Activated CD4-positive, alpha-beta T cell treated with anti-CD3 and anti-CD28 coated beads for 4 hours (primary cell): Measurements from ENCODE around the gene ATOX1.

Experiments
- DNase-seq, 2 donors: peaks; one replicate each; pipeline ENCODE4 v3.0.0-alpha.2; 2020

ATOX1 gene

DNA sequence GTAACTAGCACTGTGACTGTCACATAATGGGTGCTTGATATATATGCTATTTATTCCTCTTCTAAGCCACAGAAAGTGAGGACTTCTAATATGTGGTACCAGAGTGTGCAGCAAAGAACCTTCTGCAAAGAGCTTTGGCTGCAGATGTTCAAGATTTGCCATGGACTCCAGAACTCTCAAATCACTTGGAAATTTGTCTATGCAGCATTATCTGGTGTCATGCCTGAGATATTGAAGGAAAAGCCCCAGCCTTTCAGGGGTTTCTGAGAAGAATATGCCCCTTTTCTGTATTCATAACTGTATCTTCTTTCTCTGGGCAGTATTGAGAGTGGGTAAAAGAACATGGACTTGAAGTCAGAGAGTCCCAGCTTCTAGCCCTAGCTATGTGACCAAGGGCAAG lies 8.5 kb upstream of the ATOX1 start:
- no peak for DNase-seq

DNA sequence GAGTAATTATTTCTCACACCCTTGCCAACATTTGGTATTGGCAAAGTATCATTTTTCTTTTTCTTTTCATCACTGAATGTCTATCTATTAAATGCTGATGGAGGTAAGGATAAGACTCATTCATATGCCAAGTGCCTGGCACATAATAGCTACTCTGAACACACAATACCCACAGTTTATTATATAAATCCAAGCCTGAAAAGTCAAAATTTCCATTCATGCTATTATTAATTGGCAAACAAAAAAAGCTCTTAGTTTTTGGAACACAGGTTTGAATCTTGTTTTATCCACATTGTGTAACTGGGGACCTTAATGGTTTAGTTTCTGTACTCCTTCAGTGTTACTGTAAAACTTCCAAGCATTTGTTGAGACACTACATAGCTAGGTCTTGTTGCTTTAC lies 6.4 kb upstream of the ATOX1 start:
- DNase-seq = no peak

DNA sequence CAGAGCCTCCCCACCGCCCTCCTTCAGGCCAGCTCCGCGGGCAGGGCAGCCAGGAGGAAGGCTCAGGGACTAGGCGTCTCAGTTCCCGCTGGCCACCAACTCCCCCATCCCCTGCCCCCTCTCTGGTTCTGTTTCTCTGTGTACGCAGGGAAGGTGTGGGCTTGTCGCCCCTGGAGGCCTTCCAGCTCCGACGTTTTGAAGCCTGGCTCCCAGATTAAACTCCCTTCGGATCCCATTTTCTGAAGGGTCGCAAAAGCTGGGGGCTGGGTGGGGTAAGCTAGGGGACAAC lies 346 bp downstream of the ATOX1 start:
- DNase-seq = peak in 1 of 2 donors; percentile 7

DNA sequence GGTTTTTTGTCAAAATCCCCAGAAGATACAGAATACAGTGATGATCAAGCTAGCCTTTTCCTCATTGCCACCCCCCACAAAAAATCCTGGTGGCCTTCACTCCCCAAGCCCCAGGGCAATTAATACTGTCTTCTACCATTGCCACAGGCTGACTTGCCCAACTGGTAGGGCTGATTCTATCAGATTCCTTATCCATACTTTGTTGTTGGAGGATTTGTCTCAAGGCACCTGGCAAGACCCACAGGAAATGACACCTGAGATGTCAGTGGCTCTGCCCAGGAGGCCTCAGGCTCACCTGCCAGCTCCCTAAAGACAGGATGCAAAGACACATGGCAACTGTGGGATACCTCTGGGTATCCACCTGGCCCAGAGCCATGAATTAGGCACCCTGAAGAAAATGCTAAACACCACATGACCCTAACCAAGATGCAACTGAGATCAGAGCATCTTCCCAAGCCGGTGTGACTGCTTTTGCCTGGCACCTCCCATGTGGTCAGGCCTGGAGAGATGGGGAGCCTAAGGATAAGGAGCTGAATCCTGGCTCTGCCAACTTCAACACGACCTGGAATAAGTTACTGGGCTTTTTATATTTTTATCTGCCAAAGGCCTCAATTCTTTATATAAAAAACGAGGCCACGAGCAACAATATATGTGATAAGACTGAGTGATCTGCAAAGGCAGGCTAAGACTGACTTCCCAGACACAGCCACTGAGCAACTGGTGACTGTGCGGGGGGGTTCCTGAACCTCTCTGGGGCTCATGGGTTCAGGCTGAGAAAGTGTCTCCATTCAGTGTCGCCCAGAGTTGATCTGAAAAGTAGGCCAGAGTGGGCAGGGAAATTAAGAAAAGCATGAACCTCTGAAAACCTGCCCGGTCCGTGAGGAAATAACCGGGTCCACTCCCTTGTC lies 944 bp downstream of the ATOX1 start:
- peak; percentile 38 to 42 for DNase-seq

DNA sequence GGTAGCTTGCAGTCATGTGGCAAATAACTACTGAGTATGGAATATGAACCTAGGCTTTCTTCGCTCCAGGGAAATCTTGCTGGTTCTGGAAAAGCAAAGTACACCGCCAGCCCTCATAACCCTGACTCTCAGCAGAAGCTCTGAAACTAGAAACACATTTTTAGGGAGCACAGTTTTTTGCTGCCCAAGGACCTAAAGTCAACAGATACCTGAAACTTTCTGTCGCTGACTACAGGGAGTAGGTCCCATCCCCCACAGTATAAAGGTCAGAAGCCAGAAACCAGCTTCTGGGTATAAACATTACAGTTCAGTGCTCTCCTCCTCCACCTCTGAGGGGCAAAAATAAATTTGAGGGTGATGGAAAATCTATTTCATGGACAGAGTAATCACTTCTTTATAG lies 3.0 kb downstream of the ATOX1 start:
- DNase-seq = no peak

DNA sequence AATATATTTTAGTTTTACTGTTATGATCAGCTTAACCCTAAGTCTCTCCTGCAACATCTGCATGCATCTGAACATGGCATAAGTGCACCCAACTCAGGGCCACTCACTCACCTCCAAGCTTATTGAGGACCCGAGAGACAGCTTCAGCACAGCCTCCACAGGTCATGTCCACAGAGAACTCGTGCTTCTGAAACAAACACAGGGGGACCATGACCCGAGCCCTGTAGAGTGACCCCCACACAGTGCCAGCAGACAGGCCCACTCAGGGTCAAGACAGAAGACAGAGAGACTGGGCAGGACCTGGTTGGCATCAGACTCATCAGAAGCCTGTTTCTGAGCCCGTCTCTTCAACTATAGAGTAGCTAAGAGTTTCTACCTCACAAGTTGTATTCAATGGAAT lies 6.8 kb downstream of the ATOX1 start:
- no peak for DNase-seq

DNA sequence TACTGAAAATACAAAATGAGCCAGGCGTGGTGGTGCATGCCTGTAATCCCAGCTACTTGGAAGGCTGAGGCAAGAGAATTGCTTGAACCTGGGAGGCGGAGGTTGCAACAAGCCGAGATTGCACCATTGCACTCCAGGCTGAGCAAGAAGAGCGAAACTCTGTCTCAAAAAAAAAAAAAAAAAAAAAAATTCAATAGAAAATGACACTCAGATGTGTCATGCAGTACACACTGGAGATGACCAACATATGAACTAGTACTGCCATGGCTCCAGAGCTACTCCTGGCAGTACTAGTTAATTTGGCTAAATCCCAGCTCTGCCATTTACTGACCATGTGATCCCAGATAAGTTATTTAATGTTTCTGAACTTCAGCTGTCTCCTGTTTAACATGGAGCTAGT lies 7.3 kb downstream of the ATOX1 start:
- no peak for DNase-seq

DNA sequence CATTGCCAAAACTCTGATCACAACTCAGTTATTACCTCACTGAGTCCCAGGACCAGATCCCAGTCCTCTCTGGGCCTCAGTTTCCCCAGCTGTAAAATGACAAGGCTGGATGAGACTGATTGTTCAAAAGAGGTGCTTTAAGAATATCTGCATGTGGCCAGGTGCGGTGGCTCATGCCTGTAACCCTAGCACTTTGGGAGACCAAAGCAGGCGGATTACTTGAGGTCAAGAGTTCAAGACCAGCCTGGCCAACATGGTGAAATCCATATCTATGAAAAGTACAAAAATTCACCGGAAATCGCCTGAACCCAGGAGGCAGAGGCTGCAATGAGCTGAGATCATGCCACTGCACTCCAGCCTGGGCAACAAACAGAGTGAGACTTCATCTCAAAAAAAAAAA lies 8.3 kb downstream of the ATOX1 start:
- DNase-seq = no peak

DNA sequence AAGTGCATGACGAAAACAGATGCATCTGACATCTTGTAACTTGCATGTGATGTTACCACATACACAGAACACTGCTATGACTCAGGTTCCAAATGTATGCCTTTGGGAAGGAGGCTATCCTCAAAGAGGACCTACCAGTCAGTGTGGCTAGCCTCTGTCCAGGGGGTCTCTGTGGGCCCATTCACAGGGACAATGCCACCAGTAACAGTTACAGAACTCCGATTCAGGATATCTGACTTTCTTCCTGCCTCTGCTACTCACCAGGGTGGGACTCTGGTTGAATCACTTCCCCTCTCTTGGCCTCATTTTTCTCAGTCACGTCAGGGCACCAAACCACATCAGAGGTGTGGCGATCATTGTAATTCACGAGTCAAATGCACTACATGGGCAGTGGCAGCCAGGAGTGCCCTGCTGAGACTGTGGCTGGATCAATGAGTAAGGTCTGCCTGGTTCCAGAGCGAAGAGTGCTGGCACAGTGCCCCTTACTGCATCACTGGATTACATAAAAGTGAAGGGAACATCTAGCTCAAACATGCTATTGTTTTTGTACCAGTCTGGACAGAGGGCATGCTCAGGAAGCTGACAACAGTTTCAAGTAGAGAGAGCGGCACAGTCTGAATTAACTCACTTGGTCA lies 13.2 kb downstream of the ATOX1 start:
- DNase-seq = peak; percentile 10 to 14

DNA sequence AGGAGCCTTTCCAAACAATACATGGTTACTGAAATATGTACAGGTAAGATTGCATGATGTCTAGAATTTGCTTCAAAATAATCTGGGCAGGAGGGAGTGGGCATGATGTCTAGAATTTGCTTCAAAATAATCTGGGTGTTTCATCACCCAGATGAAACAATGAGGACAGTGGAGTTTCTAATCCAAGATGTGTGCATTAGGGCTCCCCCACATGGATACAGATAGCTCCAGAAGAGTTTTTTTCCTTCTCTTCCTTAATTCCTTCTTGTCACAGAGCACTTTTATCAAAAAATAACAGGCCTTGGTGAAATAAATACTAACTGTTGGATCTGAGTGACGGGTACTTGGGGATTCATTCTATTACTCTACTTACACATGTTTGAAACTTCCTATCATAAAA lies 14.9 kb downstream of the ATOX1 start:
- no peak for DNase-seq

DNA sequence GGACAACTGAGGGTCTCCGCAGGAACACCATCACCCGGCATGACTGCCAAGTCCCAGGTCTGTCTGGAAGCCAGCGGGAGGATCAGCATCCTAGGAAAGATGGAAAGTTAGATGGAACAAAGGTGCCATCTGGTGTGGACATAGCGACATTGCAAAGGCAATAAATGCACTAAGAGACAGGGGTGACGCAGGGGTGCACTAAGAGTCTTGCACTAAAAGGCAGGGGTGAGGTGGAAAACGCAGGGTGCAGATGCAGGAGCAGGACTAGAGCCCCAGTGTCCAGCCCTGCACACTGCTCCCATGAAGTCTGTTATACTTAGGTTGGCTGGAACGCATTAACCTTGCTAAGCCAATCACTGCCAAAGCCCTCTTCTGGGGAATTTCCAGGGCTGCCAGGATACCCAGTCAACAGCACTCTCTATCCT lies 15.5 kb downstream of the ATOX1 start:
- no peak for DNase-seq

DNA sequence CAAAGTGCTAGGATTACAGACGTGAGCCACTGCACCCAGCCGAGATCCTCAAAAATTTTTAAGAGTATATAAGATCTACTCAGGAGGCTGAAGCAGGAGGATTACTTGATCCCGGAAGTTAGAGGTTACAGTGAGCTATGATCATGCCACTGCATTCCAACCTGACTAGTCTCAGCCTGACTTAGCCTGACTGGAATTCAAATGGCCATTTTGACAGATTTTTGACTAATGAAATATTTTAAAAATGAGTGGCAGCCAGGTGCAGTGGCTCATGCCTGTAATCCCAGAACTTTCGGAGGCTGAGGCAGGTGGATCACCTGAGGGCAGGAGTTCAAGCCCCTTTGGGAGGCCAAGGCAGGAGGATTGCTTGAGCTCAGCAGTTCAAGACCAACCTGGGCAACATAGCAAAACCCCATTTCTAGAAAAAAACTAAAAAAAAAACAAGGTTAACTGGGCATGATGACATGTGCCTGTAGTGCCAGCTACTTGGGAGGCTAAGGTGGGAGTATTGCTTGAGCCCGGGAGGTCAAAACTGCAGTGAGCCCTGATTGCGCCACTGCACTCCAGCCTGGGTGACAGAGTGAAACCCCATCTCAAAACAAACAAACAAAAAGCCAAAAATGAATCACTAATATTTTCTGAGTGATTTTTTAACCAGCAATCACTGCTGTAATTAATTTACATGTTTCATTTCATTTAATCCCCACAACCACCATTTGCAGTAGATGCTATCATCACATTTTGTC lies 16.6 kb downstream of the ATOX1 start:
- DNase-seq = no peak

DNA sequence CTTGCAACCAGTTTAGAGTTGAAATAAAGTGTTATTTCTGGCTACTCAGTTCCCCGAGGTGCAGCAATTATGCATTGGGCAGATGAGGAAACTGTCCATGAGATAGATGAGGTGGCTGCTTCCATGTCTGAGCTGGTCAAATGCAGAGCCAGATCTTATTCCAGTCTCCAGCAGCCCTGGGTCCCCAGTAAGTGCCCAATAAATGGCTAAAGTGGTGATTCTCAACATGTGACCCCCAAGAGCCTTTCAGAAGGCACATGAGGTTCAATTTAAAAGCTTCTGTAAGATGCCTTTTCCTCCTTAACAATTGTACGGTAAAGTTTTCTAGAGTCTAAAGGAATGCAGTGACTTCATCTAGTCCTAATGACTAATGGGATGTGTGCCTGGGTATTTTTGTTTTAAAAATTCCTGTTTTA lies 17.5 kb downstream of the ATOX1 start:
- DNase-seq = no peak

DNA sequence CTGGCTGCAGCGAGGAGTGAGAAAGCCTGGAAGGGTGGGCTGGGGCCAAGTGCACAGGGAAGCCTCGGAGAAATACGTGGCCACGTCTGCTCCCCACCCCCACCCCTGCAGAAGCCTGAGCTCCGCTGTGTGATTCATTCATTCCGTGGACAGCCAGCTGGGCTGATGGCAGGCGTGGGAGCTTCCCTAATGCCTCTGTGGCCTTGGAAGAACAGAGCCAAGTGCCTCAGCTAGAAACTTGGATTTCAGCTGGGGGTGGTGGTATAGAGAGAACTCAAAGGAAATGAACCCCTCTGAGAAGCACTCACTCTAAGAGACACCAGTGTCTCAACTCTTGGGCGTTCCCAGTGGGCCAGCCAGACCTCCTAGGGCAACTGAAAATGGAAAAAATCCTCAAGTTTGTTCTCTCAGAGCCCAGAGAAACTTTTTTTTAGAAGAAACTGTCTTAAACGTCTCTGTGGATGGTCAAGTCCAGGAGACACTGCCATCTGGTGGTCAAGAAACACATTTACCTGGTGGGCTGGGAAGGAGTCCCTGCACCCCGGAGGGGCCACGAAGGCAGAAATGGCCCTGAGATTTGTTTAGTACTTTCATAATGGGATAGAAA lies 18.0 kb downstream of the ATOX1 start:
- DNase-seq = peak; percentile 25 to 42

DNA sequence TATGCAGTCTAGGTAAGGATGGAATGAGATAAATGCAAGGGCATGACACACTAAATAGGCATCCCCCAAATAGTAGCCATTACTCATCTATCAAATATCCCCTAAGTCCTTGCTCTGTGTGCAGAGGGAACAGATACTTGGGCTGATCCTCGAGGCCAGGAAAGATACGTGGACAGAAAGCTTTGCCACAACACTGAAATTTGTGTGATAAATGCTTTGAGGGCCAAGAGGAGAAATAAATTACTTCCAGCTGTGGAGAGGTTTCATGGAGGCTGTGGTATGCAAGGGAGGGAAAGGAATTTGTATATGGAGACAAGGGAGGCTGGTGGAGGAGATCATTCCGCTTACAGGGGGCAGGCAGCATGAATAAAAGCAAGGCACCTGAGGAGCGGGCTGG lies 18.5 kb downstream of the ATOX1 start:
- DNase-seq = no peak

DNA sequence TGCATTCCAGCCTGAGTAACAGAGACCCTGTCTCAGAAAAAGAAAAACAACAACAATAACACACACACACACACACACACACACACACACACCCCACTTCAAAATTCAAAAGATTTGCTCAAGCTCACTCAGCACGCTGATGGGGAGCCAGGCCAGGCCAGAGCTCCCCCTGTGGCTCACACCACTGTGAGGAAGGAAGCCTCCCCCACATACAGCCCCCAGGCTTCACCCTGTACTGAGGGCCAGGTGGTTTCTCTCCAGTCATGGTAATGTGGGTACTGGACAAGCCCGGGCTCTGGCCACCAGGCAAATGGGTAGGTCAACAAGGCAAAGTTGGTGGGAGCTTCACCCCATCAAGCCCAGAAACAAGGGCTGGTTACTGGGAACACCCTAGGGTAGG lies 19.0 kb downstream of the ATOX1 start:
- no peak for DNase-seq

DNA sequence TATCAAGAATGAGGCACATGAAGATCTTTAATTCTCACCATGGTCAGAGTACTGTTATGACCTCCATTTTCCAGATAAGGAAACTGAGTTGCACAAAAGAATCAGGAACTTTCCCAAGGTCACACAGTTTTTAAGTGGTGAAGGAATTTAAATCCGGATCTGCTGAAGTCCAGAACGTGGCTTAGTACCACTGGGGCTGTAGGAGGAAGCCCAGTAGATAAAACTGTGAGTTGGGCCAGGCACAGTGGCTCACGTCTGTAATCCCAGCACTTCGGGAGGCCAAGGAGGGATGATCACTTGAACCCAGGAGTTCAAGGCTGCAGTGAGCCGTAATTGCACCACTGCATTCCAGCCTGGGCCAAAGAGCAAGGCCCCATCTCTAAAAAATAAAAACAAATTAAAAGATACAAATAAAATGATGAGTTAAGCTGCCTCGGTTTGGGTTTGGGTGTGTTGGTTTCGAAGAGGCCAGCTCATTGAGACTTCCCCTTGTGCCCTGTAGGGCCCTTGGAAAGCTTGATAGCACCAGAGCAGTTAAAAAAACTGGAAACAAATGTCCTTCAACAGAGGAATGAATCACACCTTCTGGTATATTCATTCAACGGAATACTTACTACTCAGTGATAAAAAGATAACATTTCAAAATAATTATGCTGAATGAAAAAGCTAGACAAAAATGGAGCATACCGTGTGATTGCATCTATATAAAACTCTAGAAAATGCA lies 20.1 kb downstream of the ATOX1 start:
- no peak for DNase-seq

DNA sequence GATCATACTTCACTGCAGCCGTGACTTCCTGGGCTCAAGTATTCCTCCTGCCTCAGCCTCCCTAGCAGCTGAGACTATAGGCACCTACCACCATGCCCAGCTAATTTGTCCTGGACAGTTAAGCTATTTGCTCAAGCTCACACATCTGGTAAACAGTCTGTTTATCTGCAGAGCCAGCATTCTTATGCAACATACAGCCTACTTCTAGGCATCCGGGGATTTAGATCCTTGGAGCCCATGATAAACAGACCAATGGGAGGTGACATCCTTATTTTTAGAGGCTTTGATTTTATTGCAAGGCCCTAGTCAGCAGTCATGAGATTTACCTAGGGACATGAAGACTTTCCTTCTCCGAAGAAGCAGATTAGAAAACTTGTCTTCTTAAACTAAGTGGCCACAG lies 21.0 kb downstream of the ATOX1 start:
- no peak for DNase-seq

DNA sequence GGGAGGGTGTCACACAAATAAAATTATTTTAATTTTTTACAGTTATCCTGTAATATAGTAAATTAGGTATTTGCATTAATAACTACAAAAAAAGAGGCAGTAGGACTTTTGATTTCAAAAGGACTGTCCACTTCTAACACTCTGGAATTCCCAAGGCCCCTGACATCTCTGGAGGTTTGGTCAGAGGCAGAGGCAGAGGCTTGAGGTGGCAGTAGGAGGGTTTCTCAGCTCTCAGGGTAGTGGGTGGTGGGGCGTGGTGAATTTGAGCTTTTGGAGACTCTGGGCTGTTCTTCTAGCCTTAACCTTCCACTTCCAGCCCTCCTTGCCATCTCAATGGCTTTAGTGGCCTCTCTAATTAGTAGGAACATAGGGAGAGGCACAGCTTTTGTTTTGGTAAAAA lies 22.8 kb downstream of the ATOX1 start:
- no peak for DNase-seq

DNA sequence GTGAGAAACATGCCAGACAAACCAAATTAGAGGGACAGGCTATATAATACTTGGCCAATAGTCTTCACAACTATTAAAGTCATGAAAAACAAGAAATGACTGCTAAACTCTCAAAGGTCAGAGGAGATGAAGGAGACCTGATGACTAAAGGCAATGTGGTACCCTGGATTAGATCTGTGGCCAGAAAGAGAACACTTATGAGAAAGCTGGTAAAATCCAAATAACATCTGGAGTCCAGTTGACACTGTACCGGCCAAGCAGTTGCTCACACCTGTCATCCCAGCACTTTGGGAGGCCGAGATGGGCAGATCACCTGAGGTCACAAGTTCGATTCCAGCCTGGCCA lies 24.4 kb downstream of the ATOX1 start:
- no peak for DNase-seq

DNA sequence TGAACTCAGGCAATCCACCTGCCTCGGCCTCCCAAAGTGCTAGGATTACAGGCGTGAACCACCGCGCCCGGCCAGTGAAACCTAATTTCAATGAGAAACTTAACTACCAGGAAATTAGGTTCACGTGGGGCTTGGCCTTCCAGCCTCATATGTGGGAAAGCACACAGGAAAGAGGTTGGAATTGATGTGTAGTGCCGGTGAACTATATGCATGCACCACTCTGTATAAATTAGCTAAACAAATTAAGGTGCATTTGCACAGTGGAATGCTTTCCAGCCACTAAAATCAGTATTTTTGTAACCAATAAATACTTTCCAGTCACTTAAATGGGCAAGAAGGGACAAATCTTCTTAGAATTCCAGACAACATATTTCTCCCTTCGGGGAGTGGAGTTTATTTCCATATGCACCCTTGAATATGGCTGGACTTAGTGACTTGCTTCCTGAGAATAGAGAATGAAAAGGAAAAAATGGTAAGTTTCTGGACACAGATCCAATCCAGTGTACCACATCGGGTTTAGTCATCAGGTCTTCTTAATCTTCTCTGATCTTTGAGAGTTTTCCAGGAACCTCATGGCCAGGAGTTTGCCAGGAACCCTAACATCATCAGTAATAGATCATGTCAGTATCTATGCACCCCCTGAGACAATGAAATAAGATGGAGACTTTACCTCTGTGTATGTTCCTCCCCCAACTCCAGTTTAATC lies 24.9 kb downstream of the ATOX1 start:
- no peak for DNase-seq

DNA sequence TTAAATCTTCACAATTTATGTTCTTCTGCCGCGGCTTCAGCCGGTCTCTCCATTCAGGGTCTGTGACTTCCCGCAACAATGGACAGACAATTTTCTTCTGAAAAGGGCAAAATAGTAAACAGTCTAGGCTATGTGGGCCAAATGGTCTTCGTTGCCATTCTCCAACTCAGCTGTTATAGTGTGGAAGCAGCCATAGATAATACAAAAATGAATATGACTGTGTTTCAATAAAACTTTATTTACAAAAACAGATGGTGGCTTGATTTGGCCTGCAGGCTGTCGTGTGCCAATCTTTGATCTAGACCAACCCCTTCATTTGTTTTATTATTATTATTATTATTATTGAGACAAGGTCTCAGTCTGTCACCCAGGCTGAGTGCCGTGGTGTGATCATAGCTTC lies 28.1 kb downstream of the ATOX1 start:
- DNase-seq = no peak
